Psoas muscle (tissue), 8 donors: ENCODE results near the gene MAP1LC3C. TPM values are rescaled to one million over a fixed set of nuclear protein-coding genes. Genes with fewer than 3 reads are reported as not detected.

Experiments used
- ATAC-seq, 4 donors: fragments of 200-7000 bp; cut with Tn5 transposase; one replicate each; pipeline ENCODE4 v1.9.1; 2020; ENCODE audit warnings: moderate library complexity in 3 of 4, mild to moderate bottlenecking in 2 of 4
- DNase-seq, 2 donors: peaks; one replicate each; pipeline ENCODE4 v3.0.0-alpha.2; 2020
- H3K27ac ChIP-seq: fragments of 200-600 bp; one replicate; pipeline ENCODE4 v1.8.0; 2022
- H3K27me3 ChIP-seq, 3 donors: fragments of 200-600 bp in 1 of 3; one replicate each; pipeline versions ENCODE4 v1.6.1 to v1.8.0; 2013 to 2022; ENCODE audit warnings: low read length in 2 of 3, mild to moderate bottlenecking in 2 of 3, moderate library complexity in 1 of 3; ENCODE audit not compliant: insufficient read depth in 3 of 3
- H3K36me3 ChIP-seq, 2 donors: fragments of 200-600 bp in 1 of 2; one replicate each; pipeline versions ENCODE4 v1.6.1 to v1.8.0; 2013 to 2022; ENCODE audit warnings: low read depth in 1 of 2, mild to moderate bottlenecking in 1 of 2, moderate library complexity in 1 of 2; ENCODE audit not compliant: insufficient read depth in 1 of 2
- H3K4me1 ChIP-seq: fragments of 200-600 bp; one replicate; pipeline ENCODE4 v1.8.0; 2022
- H3K4me3 ChIP-seq: fragments of 200-600 bp; one replicate; pipeline ENCODE4 v1.8.0; 2022; ENCODE audit warnings: mild to moderate bottlenecking
- H3K9me3 ChIP-seq: fragments of 200-600 bp; one replicate; pipeline ENCODE4 v1.8.0; 2022
- WGBS, 3 donors: extraction: QIAGEN DNeasy Blood & Tissue Kit; methylation state at CpG; one replicate each; pipeline versions ENCODE4 v1.1.6 to v1.1.7; 2013; 5-methylcytosine and 5-hydroxymethylcytosine counted together
- intact Hi-C, 2 donors: fragments of 100-400 bp; cut with DNase I; formaldehyde crosslinking; loops; one replicate each; pipeline versions ENCODE4 v1.11.0 to v1.14.2; 2022
- polyA plus RNA-seq, 3 donors: library from polyadenylated mRNA; stranded (reverse); fragments of 200-250 nt; gene quantifications; one replicate each; pipeline ENCODE4 v1.2.3, GENCODE V29; 2013
- total RNA-seq, 4 donors: library from RNA; stranded (reverse); fragmentation: NEBNext Ultra II Directional in 2 of 4; extraction: Animal tissue kit (Norgen Biotek cat#: 25700) in 2 of 4; gene quantifications; one replicate each; pipeline versions ENCODE4 v1.2.1 to v1.2.4, GENCODE V29; 2021 to 2023
- TF ChIP-seq, protein P1 (sequence below): fragments of 200-600 bp; IDR thresholded peaks from one replicate; pipeline ENCODE4 v1.8.0; 2022; ENCODE audit warnings: antibody characterized with exemption
- donor health status: healthy with polysubstance abuse.
- donor health status: DM: no; HTN: no; CAD: no; lungs with moderate emphysema.
- donor health status: Bipolar disorder and iron deficiency.
- donor health status: healthy.
- donor health status: DM: yes; HTN: yes; CAD: no.
- donor health status: DM: no; HTN: no; CAD: no.
- donor health status: DM: no; HTN: no; CAD: no.
- donor health status: DM: yes; HTN: yes; CAD: no.

Gene MAP1LC3C
- total and polyA plus RNA-seq, 7 donors: 0.44 to 8.8 (median 4.2) TPM

DNA sequence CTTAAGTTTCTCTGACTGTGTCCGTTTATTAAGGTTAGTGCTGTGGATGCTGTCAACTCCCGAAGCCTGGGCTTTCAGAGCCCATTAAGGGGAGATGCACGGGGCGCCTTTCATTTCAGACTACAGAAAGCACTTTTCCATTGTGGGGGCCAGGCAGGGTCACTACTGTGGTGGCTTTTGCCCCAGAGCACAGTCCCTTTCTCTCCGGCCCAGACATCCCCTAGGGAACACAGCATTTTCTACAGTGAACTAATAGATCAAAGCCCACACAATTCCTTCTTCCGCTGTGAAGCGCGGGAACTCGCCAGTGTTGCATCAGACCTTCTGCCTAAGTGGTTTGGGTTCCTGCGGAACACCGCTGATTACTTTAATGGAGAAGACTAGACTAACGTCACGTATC is 26.8 kb upstream of the MAP1LC3C start:
- DNase-seq: no peak
- TF ChIP-seq, protein P1, sequence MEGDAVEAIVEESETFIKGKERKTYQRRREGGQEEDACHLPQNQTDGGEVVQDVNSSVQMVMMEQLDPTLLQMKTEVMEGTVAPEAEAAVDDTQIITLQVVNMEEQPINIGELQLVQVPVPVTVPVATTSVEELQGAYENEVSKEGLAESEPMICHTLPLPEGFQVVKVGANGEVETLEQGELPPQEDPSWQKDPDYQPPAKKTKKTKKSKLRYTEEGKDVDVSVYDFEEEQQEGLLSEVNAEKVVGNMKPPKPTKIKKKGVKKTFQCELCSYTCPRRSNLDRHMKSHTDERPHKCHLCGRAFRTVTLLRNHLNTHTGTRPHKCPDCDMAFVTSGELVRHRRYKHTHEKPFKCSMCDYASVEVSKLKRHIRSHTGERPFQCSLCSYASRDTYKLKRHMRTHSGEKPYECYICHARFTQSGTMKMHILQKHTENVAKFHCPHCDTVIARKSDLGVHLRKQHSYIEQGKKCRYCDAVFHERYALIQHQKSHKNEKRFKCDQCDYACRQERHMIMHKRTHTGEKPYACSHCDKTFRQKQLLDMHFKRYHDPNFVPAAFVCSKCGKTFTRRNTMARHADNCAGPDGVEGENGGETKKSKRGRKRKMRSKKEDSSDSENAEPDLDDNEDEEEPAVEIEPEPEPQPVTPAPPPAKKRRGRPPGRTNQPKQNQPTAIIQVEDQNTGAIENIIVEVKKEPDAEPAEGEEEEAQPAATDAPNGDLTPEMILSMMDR: no peak
- ATAC-seq: no peak

DNA sequence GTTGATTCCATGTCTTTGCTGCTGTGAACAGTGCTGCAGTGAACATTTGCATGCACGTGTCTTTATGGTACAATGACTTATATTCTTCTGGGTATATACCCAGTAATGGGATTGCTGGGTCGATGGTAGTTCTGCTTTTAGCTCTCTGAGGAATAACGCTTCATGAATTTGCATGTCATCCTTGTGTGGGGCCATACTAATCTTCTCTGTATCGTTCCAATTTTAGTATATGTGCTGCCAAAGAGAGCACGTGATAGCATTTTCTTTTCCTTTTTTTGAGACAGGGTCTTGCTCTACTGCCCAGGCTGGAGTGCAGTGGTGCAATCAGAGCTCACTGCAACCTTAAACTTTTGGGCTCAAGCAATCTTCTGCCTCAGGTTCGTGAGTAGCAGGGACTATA is 24.9 kb upstream of the MAP1LC3C start:
- intact Hi-C loops: no loop called here
- TF ChIP-seq, protein P1: no peak
- no peaks in the 10 kb centered on the region for H3K9me3 ChIP-seq
- no peaks in the 10 kb centered on the region for H3K4me1 ChIP-seq
- DNase-seq: no peak
- WGBS, 3 donors: 67 to 71% (median 70%) methylated on average over 6 of the region's 6 CpGs
- no peaks in the 10 kb centered on the region for H3K27me3 ChIP-seq
- ATAC-seq: no peak
- no peaks in the 10 kb centered on the region for H3K36me3 ChIP-seq
- no peak overlapping the region for H3K4me3 ChIP-seq
- no peak overlapping the region for H3K27ac ChIP-seq

More for the DNA sequence above, 26.8 kb upstream of the MAP1LC3C start:
- H3K4me1 ChIP-seq: no peaks in the 10 kb centered on the region
- H3K4me3 ChIP-seq: no peak overlapping the region
- H3K9me3 ChIP-seq: no peaks in the 10 kb centered on the region
- H3K27ac ChIP-seq: no peak overlapping the region
- WGBS, 3 donors: 65 to 75% (median 66%) methylated on average over 13 of the region's 13 CpGs
- intact Hi-C loops: no loop called here
- no peaks in the 10 kb centered on the region for H3K36me3 ChIP-seq
- no peaks in the 10 kb centered on the region for H3K27me3 ChIP-seq

DNA sequence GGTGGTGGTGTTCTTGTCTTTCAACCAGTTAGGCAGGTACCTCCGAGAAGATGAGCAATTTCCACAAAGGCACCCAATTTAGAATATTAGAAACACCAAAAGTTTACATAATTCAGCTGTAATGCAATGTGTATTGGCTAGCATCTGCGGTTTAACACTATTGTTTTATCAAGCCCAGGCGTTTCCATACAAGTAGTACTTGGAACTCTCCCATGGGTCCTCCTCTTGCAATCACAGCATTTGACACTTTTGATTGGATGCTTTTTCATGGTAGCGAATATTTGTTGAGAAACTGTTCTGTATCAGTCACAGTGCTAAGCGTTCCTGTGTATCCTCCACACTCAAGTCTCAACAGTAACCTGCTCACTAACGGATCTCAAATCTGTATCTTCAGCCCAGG is 20.1 kb upstream of the MAP1LC3C start:
- intact Hi-C loops: no loop called here
- no peaks in the 10 kb centered on the region for H3K27me3 ChIP-seq
- DNase-seq (no peak), ATAC-seq (no peak)
- H3K36me3 ChIP-seq: no peaks in the 10 kb centered on the region
- H3K27ac ChIP-seq: no peak overlapping the region
- H3K4me1 ChIP-seq: no peaks in the 10 kb centered on the region
- H3K4me3 ChIP-seq: no peak overlapping the region
- H3K9me3 ChIP-seq: no peaks in the 10 kb centered on the region
- WGBS, 3 donors: 68 to 76% (median 72%) methylated on average over 6 of the region's 6 CpGs
- TF ChIP-seq, protein P1: no peak

DNA sequence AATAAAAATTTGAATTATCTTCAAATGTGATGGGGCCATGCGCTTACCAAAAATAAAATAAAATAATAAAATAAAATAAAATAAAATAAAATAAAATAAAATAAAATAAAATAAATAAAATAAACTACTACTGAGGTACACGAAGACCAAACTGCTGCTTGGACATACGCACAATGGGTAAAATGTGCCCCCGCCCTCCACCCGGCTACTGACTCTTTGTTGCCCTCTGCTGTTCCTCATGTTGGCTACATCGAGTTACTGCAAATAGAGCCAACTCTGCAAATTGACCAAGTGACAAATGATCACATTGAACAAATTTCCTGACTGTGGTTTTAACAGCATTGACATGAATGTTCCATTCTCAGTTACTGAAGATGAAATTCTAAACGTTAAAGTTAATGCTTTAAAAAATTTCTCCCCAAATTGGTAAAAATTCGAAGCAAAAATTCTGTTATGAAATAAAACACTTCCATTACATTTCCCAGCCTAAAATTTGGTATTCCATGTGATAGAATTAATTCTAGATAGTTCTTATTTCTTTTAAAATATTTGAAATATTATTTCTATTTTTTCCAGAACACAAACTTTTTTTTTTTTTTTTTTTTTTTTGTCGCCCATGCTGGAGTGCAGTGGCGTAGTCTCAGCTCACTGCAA is 18.8 kb upstream of the MAP1LC3C start:
- Histone ChIP-seq H3K9me3 (no peaks in the 10 kb centered on the region), H3K4me3 (no peak overlapping the region), H3K36me3 (no peaks in the 10 kb centered on the region), H3K4me1 (no peaks in the 10 kb centered on the region), H3K27me3 (no peaks in the 10 kb centered on the region), H3K27ac (no peak overlapping the region)
- intact Hi-C loops: no loop called here
- TF ChIP-seq, protein P1: peak; percentile 39
- 42 to 47% (median 42%) methylated on average over 10 of the region's 10 CpGs for WGBS, 3 donors
- DNase-seq: peak in 1 of 2 donors; percentile 30
- no peak for ATAC-seq

DNA sequence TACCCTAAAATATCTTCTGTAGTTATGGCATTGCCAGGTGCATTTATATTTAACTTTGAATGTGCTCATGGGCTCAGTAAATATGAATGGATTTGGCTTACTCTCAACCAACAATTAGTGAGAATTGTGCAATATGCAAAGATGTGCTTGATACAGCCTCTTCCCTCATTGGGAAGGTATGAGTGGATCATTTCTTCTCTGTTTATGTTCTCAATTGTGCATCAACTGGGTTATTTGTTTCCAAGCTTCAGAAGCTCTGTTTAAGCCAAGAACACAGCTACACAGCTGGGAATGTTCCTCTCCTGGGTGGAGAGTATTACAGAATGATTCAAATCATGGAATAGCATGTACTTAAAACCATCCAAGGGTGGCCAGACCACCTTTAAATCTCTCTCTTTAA is 17.6 kb upstream of the MAP1LC3C start:
- Histone ChIP-seq H3K4me1 (no peaks in the 10 kb centered on the region), H3K4me3 (no peak overlapping the region), H3K27ac (no peak overlapping the region), H3K27me3 (no peaks in the 10 kb centered on the region), H3K36me3 (no peaks in the 10 kb centered on the region), H3K9me3 (no peaks in the 10 kb centered on the region)
- DNase-seq (no peak), ATAC-seq (no peak)
- intact Hi-C loops: no loop called here
- TF ChIP-seq, protein P1: no peak
